Measurements from ENCODE around the gene LHFPL3. TPM values are rescaled to one million over a fixed set of nuclear protein-coding genes. Genes with fewer than 3 reads are reported as not detected.

Gene LHFPL3
- total and polyA plus RNA-seq, 9 donors, result 0.04 to 0.53 (median 0.27) TPM; not detected in 4

- no peak for TF ChIP-seq POLR2A (IDR thresholded peaks at IDR 0.05)
- no peak for TF ChIP-seq EP300 (IDR thresholded peaks at IDR 0.05)
- no peak for TF ChIP-seq CTCF (IDR thresholded peaks at IDR 0.05)
- H3K4me3 ChIP-seq, result no peak overlapping the region
- 69 to 83% (median 80%) methylated on average over 4 of the region's 4 CpGs for WGBS, 3 donors
- H3K27me3 ChIP-seq, result no peaks in the 10 kb centered on the region
- intact Hi-C loops (cut with DNase I), result no loop called here
- no peaks in the 10 kb centered on the region for H3K4me1 ChIP-seq (ENCODE audit: insufficient read depth)
- no peak overlapping the region for H3K27ac ChIP-seq
- no peaks in the 10 kb centered on the region for H3K36me3 ChIP-seq
- DNase-seq, result no peak
- H3K9me3 ChIP-seq, result no peaks in the 10 kb centered on the region
Observed at GRCh38 chr7:104803931-104804330, 475.5 kb downstream of the LHFPL3 start.

- DNase-seq, result no peak
- H3K27me3 ChIP-seq, result no peaks in the 10 kb centered on the region
- WGBS, 3 donors, result 66 to 80% (median 68%) methylated on average over 2 of the region's 2 CpGs
- no peaks in the 10 kb centered on the region for H3K4me1 ChIP-seq (ENCODE audit: insufficient read depth)
- H3K9me3 ChIP-seq, result no peaks in the 10 kb centered on the region
- no peak for TF ChIP-seq POLR2A (IDR thresholded peaks at IDR 0.05)
- no peak for TF ChIP-seq EP300 (IDR thresholded peaks at IDR 0.05)
- no peak for TF ChIP-seq CTCF (IDR thresholded peaks at IDR 0.05)
- H3K4me3 ChIP-seq, result no peak overlapping the region
- intact Hi-C loops (cut with DNase I), result no loop called here
- H3K27ac ChIP-seq, result no peak overlapping the region
- H3K36me3 ChIP-seq, result no peaks in the 10 kb centered on the region
Observed at GRCh38 chr7:104804696-104805095, 476.3 kb downstream of the LHFPL3 start.

GRCh38 chr7:104805449-104806317 lies 477.3 kb downstream of the LHFPL3 start:
- H3K9me3 ChIP-seq, result no peaks in the 10 kb centered on the region
- H3K36me3 ChIP-seq, result no peaks in the 10 kb centered on the region
- intact Hi-C loops (cut with DNase I), result no loop called here
- WGBS, 3 donors, result 67 to 70% (median 67%) methylated on average over 8 of the region's 8 CpGs
- TF ChIP-seq EP300 (IDR thresholded peaks at IDR 0.05), result no peak
- TF ChIP-seq CTCF (IDR thresholded peaks at IDR 0.05), result no peak
- no peak for TF ChIP-seq POLR2A (IDR thresholded peaks at IDR 0.05)
- no peak overlapping the region for H3K4me3 ChIP-seq
- no peaks in the 10 kb centered on the region for H3K27me3 ChIP-seq
- H3K4me1 ChIP-seq (ENCODE audit: insufficient read depth), result no peaks in the 10 kb centered on the region
- DNase-seq, result no peak
- H3K27ac ChIP-seq, result no peak overlapping the region

- no peaks in the 10 kb centered on the region for H3K4me1 ChIP-seq (ENCODE audit: insufficient read depth)
- no peak overlapping the region for H3K4me3 ChIP-seq
- H3K36me3 ChIP-seq, result no peaks in the 10 kb centered on the region
- intact Hi-C loops (cut with DNase I), result no loop called here
- no peak for TF ChIP-seq EP300 (IDR thresholded peaks at IDR 0.05)
- no peak for TF ChIP-seq POLR2A (IDR thresholded peaks at IDR 0.05)
- no peak for TF ChIP-seq CTCF (IDR thresholded peaks at IDR 0.05)
- H3K9me3 ChIP-seq, result no peaks in the 10 kb centered on the region
- no peaks in the 10 kb centered on the region for H3K27me3 ChIP-seq
- no peak overlapping the region for H3K27ac ChIP-seq
- DNase-seq, result no peak
- WGBS, 3 donors, result 56 to 64% (median 63%) methylated on average over 6 of the region's 6 CpGs
Observed at GRCh38 chr7:104807671-104808070, 479.3 kb downstream of the LHFPL3 start.
